CD4-positive, alpha-beta memory T cell (primary cell): ENCODE data around the gene SPTSSA. TPM values are rescaled to one million over a fixed set of nuclear protein-coding genes. Genes with fewer than 3 reads are reported as not detected.
"Not testable (repeated sequence)": the region's sequence is repeated elsewhere in the genome, so short reads cannot be mapped to it uniquely, and the experiment has no call there.

ENCODE experiments used
- CTCF ChIA-PET: fragments of 350-600 bp; sonication (Branson Sonifier 250); formaldehyde crosslinking; loops from one replicate; lab custom pipeline; 2021; ENCODE audit warnings: inconsistent platforms; ENCODE audit not compliant: partially characterized antibody; lab: Charles Lee
- POLR2A ChIA-PET: fragments of 350-600 bp; sonication (Branson Sonifier 250); formaldehyde crosslinking; loops from one replicate; lab custom pipeline; 2021; ENCODE audit not compliant: partially characterized antibody; lab: Charles Lee
- DNase-seq, 5 donors: peaks; one replicate each; pipeline versions ENCODE4 v3.0.0 to v3.0.0-alpha.2; 2020 to 2022; ENCODE audit warnings: mixed read lengths in 1 of 5
- H3K27ac ChIP-seq: one replicate; pipeline ENCODE4 v1.7.0; 2013; ENCODE audit warnings: low read depth, low read length
- H3K27me3 ChIP-seq: 2 replicates; pipeline ENCODE4 v1.7.0; 2013; ENCODE audit warnings: mild to moderate bottlenecking, low read length, moderate library complexity; ENCODE audit not compliant: insufficient read depth
- H3K36me3 ChIP-seq: 2 replicates; pipeline ENCODE4 v1.7.0; 2013; ENCODE audit warnings: mild to moderate bottlenecking, low read length, moderate library complexity; ENCODE audit not compliant: insufficient read depth
- H3K4me1 ChIP-seq: 2 replicates; pipeline ENCODE4 v1.7.0; 2013; ENCODE audit warnings: mild to moderate bottlenecking, low read length, moderate library complexity; ENCODE audit not compliant: insufficient read depth
- H3K4me3 ChIP-seq, 2 donors: one replicate each; pipeline ENCODE4 v1.7.0; 2013; ENCODE audit warnings: low read length in 2 of 2, mild to moderate bottlenecking in 1 of 2
- H3K9me3 ChIP-seq, 2 donors: one replicate each; pipeline ENCODE4 v1.7.0; 2013; ENCODE audit warnings: low read length in 2 of 2, control low read depth in 1 of 2; ENCODE audit not compliant: control insufficient read depth in 1 of 2
- H3K27ac Mint-ChIP-seq, 7 donors: one replicate each; pipeline ENCODE4 v1.8.0; 2020 to 2021; ENCODE audit warnings: mixed read lengths in 7 of 7, mild to moderate bottlenecking in 6 of 7, inconsistent platforms in 3 of 7, moderate library complexity in 3 of 7
- H3K27me3 Mint-ChIP-seq, 2 donors: one replicate each; pipeline ENCODE4 v1.8.0; 2020 to 2021; ENCODE audit warnings: mixed read lengths in 2 of 2
- H3K36me3 Mint-ChIP-seq, 2 donors: one replicate each; pipeline ENCODE4 v1.8.0; 2020 to 2021; ENCODE audit warnings: mixed read lengths in 2 of 2, inconsistent platforms in 1 of 2, mild to moderate bottlenecking in 1 of 2
- H3K4me1 Mint-ChIP-seq, 4 donors: one replicate each; pipeline ENCODE4 v1.8.0; 2020 to 2021; ENCODE audit warnings: mixed read lengths in 4 of 4, mild to moderate bottlenecking in 1 of 4
- H3K4me3 Mint-ChIP-seq, 8 donors: one replicate each; pipeline ENCODE4 v1.8.0; 2020 to 2021; ENCODE audit warnings: mixed read lengths in 8 of 8, mild to moderate bottlenecking in 7 of 8, moderate library complexity in 6 of 8, inconsistent platforms in 3 of 8
- H3K9me3 Mint-ChIP-seq, 8 donors: one replicate each; pipeline ENCODE4 v1.8.0; 2020 to 2021; ENCODE audit warnings: mixed read lengths in 8 of 8, mild to moderate bottlenecking in 5 of 8, inconsistent platforms in 3 of 8, moderate library complexity in 1 of 8
- intact Hi-C: fragments of 100-400 bp; cut with micrococcal nuclease; formaldehyde crosslinking; loops from one replicate; pipeline ENCODE4 v1.15.1; 2023
- polyA plus RNA-seq, 2 donors: library from polyadenylated mRNA; unstranded; fragments of 300-500 nt; fragmentation: Illumina TruSeq; gene quantifications; one replicate each; pipeline ENCODE4 v1.2.3, GENCODE V29; 2021
- total RNA-seq, 2 experiments: library from RNA; stranded (reverse); gene quantifications; one replicate each; pipeline ENCODE4 v1.2.3, GENCODE V29; 2021

Gene SPTSSA
- total and polyA plus RNA-seq, 4 experiments from 2014 or later, result 2.1 to 9.5 (median 5.3) TPM

DNA sequence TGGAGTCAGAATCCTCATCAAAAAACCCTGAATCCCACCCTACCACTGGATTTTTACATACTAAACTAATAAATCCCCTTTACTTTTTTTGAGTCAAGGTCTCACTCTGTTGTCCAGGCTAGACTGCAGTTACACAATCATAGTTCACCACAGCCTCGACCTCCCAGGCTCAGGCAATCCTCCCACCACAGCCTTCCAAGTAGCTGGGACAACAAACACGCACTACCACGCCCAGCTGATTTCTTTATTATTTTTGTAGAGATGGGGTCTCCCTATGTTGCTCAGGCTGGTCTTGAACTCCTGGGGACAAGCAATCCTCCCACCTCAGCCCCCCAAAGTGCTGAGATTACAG is 24.3 kb downstream of the SPTSSA start:
- ChIA-PET POLR2A (no interaction called here), CTCF (no interaction called here)
- Mint-ChIP-seq H3K4me3 (no peak overlapping the region), H3K9me3 (no peaks in the 10 kb centered on the region), H3K27me3 (no peaks in the 10 kb centered on the region), H3K27ac (no peak overlapping the region), H3K4me1 (peaks cover 0 to 3% (median 0%) of the 10 kb centered on the region in 4 donors), H3K36me3 (peaks cover 1 to 2% of the 10 kb centered on the region in 2 donors)
- H3K27ac ChIP-seq, result no peak overlapping the region
- no peaks in the 10 kb centered on the region for H3K9me3 ChIP-seq
- no peak for DNase-seq
- H3K4me1 ChIP-seq, result no peaks in the 10 kb centered on the region
- no peaks in the 10 kb centered on the region for H3K36me3 ChIP-seq
- H3K4me3 ChIP-seq, result no peak overlapping the region
- intact Hi-C loops, result no loop called here
- H3K27me3 ChIP-seq, result no peaks in the 10 kb centered on the region

- H3K36me3 ChIP-seq, result no peaks in the 10 kb centered on the region
- H3K27ac Mint-ChIP-seq, result peak overlapping the region in 1 of 7 donors; percentile 22
- ChIA-PET CTCF (no interaction called here), POLR2A (no interaction called here)
- H3K4me1 ChIP-seq, result no peaks in the 10 kb centered on the region
- H3K36me3 Mint-ChIP-seq, result peaks cover 0 to 2% of the 10 kb centered on the region in 2 donors
- H3K9me3 Mint-ChIP-seq, result no peaks in the 10 kb centered on the region
- H3K4me3 Mint-ChIP-seq, result no peak overlapping the region
- no peak for DNase-seq
- no peaks in the 10 kb centered on the region for H3K27me3 Mint-ChIP-seq
- H3K27ac ChIP-seq, result no peak overlapping the region
- intact Hi-C loops, result no loop called here
- H3K27me3 ChIP-seq, result no peaks in the 10 kb centered on the region
- peaks cover 0 to 3% (median 0%) of the 10 kb centered on the region in 4 donors for H3K4me1 Mint-ChIP-seq
- no peaks in the 10 kb centered on the region for H3K9me3 ChIP-seq
- no peak overlapping the region for H3K4me3 ChIP-seq
Observed at GRCh38 chr14:34436960-34437728, 24.9 kb downstream of the SPTSSA start.

GRCh38 chr14:34436118-34436905 is 25.7 kb downstream of the SPTSSA start:
- peak overlapping the region in 1 of 7 donors; percentile 27 for H3K27ac Mint-ChIP-seq
- ChIA-PET POLR2A (no interaction called here), CTCF (no interaction called here)
- Histone ChIP-seq H3K27me3 (no peaks in the 10 kb centered on the region), H3K36me3 (no peaks in the 10 kb centered on the region), H3K27ac (no peak overlapping the region), H3K9me3 (no peaks in the 10 kb centered on the region), H3K4me3 (no peak overlapping the region), H3K4me1 (no peaks in the 10 kb centered on the region)
- no peak overlapping the region for H3K4me3 Mint-ChIP-seq
- peaks cover 2 to 3% of the 10 kb centered on the region in 2 donors for H3K36me3 Mint-ChIP-seq
- no peaks in the 10 kb centered on the region for H3K27me3 Mint-ChIP-seq
- no peak for DNase-seq
- H3K4me1 Mint-ChIP-seq, result peaks cover 0 to 2% (median 0%) of the 10 kb centered on the region in 4 donors
- no peaks in the 10 kb centered on the region for H3K9me3 Mint-ChIP-seq
- intact Hi-C loops, result no loop called here

DNA sequence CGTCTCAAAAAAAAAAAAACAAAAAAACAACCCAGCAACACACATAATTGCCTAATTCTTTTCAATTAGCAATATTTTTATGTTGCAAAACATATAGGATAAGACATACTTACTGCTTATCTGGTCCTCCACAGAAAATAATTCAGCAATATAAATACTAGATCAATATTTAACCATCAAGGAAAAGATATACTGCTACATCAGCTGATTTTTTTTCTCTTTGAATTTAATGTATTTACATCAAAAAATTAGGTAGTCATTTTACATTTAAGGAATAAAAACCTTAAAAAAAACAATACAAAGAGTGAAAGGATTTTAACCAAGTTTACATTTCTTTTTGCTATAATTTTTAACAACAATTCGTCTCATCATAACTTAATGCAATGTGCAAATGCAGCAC is 28.1 kb downstream of the SPTSSA start:
- CTCF ChIA-PET, result no interaction called here
- peaks cover 0 to 1% (median 0%) of the 10 kb centered on the region in 4 donors for H3K4me1 Mint-ChIP-seq
- no peaks in the 10 kb centered on the region for H3K27me3 Mint-ChIP-seq
- H3K27ac Mint-ChIP-seq, result no peak overlapping the region
- H3K4me1 ChIP-seq, result no peaks in the 10 kb centered on the region
- DNase-seq, result no peak
- peaks cover 2 to 3% of the 10 kb centered on the region in 2 donors for H3K36me3 Mint-ChIP-seq
- H3K9me3 ChIP-seq, result no peaks in the 10 kb centered on the region
- H3K36me3 ChIP-seq, result no peaks in the 10 kb centered on the region
- peaks cover 0 to 4% (median 0%) of the 10 kb centered on the region in 8 donors for H3K9me3 Mint-ChIP-seq
- H3K27me3 ChIP-seq, result no peaks in the 10 kb centered on the region
- intact Hi-C loops, result no loop called here
- H3K4me3 ChIP-seq, result no peak overlapping the region
- H3K27ac ChIP-seq, result no peak overlapping the region
- POLR2A ChIA-PET, result no interaction called here
- H3K4me3 Mint-ChIP-seq, result no peak overlapping the region

GRCh38 chr14:34428102-34428466 is 34.0 kb downstream of the SPTSSA start:
- H3K27ac ChIP-seq, H3K9me3 ChIP-seq, H3K4me3 ChIP-seq, H3K4me1 Mint-ChIP-seq, H3K4me1 ChIP-seq, DNase-seq, CTCF ChIA-PET, H3K36me3 ChIP-seq, H3K9me3 Mint-ChIP-seq, H3K27ac Mint-ChIP-seq, H3K27me3 Mint-ChIP-seq, POLR2A ChIA-PET, H3K36me3 Mint-ChIP-seq, H3K27me3 ChIP-seq, H3K4me3 Mint-ChIP-seq, intact Hi-C loops: not testable (repeated sequence)

GRCh38 chr14:34426313-34427295 is 35.4 kb downstream of the SPTSSA start:
- intact Hi-C loops, result no loop called here
- H3K4me3 ChIP-seq, result no peak overlapping the region
- POLR2A ChIA-PET, result no interaction called here

More at GRCh38 chr14:34426313-34427295, 35.4 kb downstream of the SPTSSA start:
- Mint-ChIP-seq H3K9me3 (peaks cover 0 to 8% (median 2%) of the 10 kb centered on the region in 8 donors), H3K4me1 (peaks cover 0 to under 1% (median 0%) of the 10 kb centered on the region in 4 donors), H3K27me3 (peaks cover 0 to 3% of the 10 kb centered on the region in 2 donors), H3K27ac (no peak overlapping the region), H3K4me3 (no peak overlapping the region), H3K36me3 (peaks cover under 1 to 1% of the 10 kb centered on the region in 2 donors)
- Histone ChIP-seq H3K27me3 (no peaks in the 10 kb centered on the region), H3K27ac (no peak overlapping the region), H3K4me1 (no peaks in the 10 kb centered on the region), H3K36me3 (no peaks in the 10 kb centered on the region), H3K9me3 (no peaks in the 10 kb centered on the region)
- CTCF ChIA-PET, result interaction anchor here (1.4 kb wide), 1 partner anchor 16 kb away, joined by 3 read pairs; no protein-coding TSS in a partner anchor
- DNase-seq, result no peak
